Spinal cord (tissue), 10 donors: Measurements from ENCODE around the gene USP22. TPM values are rescaled to one million over a fixed set of nuclear protein-coding genes. Genes with fewer than 3 reads are reported as not detected.

Experiments used
- DNase-seq, 6 donors: peaks; one replicate each; pipeline versions ENCODE4 v3.0.0 to v3.0.0-alpha.2; 2013 to 2015; ENCODE audit warnings: low spot score in 6 of 6, low read depth in 4 of 6
- H3K27ac ChIP-seq: one replicate; pipeline ENCODE4 v1.5.1; 2013; ENCODE audit warnings: low read depth, low read length, control low read depth
- H3K27me3 ChIP-seq: one replicate; pipeline ENCODE4 v1.6.1; 2013; ENCODE audit warnings: low read length; ENCODE audit not compliant: control insufficient read depth, insufficient read depth
- H3K36me3 ChIP-seq: one replicate; pipeline ENCODE4 v1.6.1; 2013; ENCODE audit warnings: low read length; ENCODE audit not compliant: control insufficient read depth, insufficient read depth
- H3K4me1 ChIP-seq: one replicate; pipeline ENCODE4 v1.6.1; 2013; ENCODE audit warnings: low read length; ENCODE audit not compliant: control insufficient read depth, insufficient read depth
- H3K4me3 ChIP-seq: one replicate; pipeline ENCODE4 v1.5.1; 2013; ENCODE audit warnings: low read depth, low read length, control low read depth
- H3K9me3 ChIP-seq: one replicate; pipeline ENCODE4 v1.6.1; 2013; ENCODE audit warnings: low read length; ENCODE audit not compliant: control insufficient read depth, insufficient read depth
- WGBS: methylation state at CpG from one replicate; pipeline ENCODE4 v1.1.5; 2013; ENCODE audit warnings: missing lambda C conversion rate; ENCODE audit not compliant: insufficient coverage; 5-methylcytosine and 5-hydroxymethylcytosine counted together
- polyA plus RNA-seq, 2 donors: library from polyadenylated mRNA; unstranded; fragments of 120-200 nt; gene quantifications; one replicate each; pipeline ENCODE4 v1.2.1, GENCODE V29; 2013; ENCODE audit not compliant: insufficient read length in 2 of 2
- total RNA-seq, 2 donors: library from RNA; depleted of rRNA in 1 of 2; stranded (reverse); fragments of 120-200 nt in 1 of 2; fragments of >200 nt in 1 of 2; gene quantifications; one replicate each; pipeline versions ENCODE4 v1.2.3 to v1.2.4, GENCODE V29; 2013 to 2014
- donor health status: healthy.

The USP22 gene
- total and polyA plus RNA-seq, 4 donors = 192 to 331 (median 279) TPM

DNA sequence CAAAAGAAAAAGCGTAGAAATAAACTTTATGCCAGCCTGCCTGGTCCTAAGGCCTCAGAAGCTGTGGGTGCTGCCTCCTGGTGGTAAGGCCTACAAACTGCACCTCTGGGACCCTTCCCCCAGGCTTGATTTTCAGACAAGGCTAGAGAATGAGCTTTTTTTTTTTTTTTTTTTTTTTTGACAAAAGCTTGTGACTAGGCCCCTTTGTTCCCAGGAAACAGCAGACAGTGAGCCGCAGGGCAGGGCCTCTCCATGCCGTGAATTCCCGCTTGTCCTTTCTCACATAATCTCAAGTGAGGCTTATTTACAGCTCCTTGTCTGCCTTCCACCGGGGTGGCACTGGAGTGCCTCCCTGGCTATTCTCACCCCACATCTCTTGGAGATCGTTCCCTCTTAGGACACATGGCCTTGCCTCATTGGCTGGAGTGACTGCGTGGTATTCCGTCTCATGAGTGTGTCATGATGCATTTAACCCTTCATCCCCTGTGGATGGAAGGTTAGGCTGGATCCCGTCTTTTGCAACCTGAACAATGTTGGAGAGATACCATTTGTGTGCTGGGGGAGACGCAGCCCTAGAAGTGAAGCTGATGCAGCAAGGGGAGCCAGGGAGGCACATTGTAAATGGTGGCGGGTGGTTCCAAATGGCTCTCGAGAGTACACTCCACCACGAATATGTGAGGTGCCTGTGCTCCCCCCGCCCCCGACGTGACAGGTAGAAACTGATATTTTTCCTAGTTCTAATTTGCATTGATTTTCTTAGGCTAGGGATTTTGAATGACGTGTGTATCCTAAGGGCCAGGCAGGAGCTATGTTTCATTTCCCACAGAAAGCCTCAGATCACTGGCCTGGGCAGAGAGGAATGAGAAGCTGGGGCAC, 49.6 kb downstream of the USP22 start:
- Histone ChIP-seq H3K27me3 (no peaks in the 10 kb centered on the region), H3K27ac (peak overlapping the region; percentile 80), H3K9me3 (no peaks in the 10 kb centered on the region), H3K36me3 (peaks cover 30% of the 10 kb centered on the region), H3K4me1 (peaks cover 26% of the 10 kb centered on the region), H3K4me3 (no peak overlapping the region)
- peak in 5 of 6 donors; percentile 64 to 95 (median 76) for DNase-seq
- WGBS = 33% methylated on average over 10 of the region's 17 CpGs

DNA sequence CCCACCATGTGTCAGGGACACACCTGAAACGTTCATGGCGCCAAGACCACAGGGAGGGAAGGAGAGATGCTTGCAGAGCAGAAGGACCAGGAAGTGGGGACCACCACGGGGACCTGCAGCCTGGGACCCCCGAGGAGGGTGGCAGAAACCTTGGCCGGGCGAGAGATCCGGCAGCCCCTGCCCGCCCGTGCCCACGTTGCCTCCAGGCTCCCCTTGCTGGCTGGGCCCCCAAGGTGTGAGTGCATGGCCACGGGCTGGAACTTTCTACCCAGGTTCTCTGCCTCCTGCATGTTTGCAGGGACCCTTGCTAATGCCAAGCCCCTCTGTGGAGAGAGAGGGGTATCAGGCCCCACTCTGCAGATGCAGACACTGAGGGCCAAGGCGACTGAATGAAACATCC, 50.4 kb downstream of the USP22 start:
- Histone ChIP-seq H3K27ac (no peak overlapping the region), H3K36me3 (peaks cover 22% of the 10 kb centered on the region), H3K9me3 (no peaks in the 10 kb centered on the region), H3K27me3 (no peaks in the 10 kb centered on the region), H3K4me1 (peaks cover 18% of the 10 kb centered on the region), H3K4me3 (no peak overlapping the region)
- no peak for DNase-seq
- WGBS = 82% methylated on average over 11 of the region's 12 CpGs

DNA sequence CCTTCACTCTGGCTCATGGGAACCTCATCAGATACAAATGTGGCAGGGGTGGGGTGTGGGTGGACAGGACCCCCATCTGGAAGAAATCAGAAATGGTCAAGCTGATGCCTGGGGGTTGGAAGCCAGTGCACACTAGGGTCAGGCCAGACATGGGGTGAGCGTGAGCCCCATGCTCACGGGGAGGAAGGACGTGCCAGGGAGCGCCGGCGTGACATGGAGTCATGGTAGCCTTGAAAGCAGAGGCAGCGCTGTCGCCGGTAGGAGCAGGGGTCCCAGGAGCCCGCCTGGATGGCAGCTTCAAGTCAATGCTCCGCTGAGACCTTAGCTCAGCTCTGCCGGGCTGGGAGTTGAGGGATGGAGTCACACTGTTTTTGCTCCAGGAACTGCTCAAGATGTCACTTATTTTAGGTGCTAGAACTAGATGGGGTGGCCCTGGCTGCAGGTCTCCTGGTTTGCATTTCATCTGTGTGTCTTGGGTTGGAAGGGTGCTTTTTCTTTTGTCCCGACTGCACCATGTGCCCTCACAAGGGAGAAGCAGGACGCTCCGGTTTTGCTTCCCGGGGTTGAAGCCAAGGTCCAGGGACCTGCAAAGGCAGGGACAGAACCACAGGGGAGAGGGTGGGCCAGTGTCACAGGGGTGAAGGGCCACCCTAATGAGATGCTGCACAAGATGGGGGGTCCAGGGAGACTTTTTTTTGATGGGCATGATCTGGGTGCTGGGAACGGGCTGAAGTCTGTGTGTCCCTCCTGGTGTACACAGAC, 51.4 kb downstream of the USP22 start:
- no peak overlapping the region for H3K27ac ChIP-seq
- H3K9me3 ChIP-seq = no peaks in the 10 kb centered on the region
- DNase-seq = no peak
- 86% methylated on average over 16 of the region's 17 CpGs for WGBS
- H3K27me3 ChIP-seq = no peaks in the 10 kb centered on the region
- H3K4me3 ChIP-seq = no peak overlapping the region
- H3K36me3 ChIP-seq = peaks cover 12% of the 10 kb centered on the region
- H3K4me1 ChIP-seq = peaks cover 14% of the 10 kb centered on the region

DNA sequence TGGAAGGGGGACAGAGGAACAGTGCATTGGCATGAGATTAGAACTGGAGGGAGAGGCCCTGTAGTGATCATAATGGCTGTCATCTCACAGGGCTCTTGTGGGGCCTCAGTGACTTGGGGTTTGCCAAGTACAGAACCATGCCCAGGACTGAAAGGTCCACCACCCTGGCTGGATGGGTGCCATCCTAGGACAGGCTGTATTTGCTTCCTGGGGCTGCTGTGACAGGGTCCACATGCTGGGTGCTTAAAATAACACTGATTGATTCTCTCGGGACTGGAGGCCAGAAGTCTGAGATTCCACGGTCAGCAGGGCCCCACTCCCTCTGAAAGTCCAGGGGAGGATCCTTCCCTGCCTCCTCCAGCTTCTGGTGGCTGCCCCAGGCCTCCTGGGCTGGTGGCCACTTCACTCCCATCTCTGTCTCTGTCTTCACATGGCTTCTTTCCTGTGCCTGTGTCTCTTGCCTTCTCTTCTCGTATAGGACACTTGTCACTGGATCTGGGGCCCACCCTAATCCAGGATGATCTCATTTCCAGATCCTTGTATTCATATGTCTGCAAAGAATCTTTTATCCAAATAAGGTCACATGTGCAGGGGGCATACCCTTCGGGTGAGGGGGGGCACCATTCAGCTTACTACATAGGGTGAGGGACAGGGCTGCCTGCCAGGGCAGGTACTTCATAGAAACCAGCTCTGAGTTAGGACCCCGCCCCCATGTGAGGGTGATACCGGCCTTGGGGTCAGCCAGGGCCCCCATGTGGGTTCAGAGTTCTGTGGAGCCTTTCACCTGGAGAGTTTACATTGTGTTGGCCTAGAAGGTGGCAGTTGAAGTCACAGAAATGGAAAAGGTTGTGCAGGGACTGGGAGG, 52.6 kb downstream of the USP22 start:
- no peak overlapping the region for H3K4me3 ChIP-seq

DNA sequence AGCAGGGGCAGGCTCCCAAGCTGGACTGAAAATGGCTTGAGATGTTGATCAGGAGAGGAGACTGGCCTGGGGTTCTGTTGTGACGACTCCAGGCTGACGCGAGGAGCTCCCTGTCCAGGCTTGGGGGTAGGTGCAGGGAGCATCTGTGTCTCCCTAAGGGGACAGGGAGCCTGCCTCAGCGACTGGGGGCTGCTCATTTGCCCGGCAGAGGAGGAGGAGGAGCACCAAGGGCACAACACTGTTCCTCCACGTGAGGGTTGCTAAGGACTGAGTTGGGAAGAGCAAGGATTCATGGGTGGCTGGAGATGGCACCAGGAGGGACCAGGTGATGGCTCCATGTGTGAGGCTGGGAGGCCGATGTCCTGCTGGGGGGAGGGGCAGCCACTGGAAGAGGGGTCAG, 53.3 kb downstream of the USP22 start:
- WGBS = 75% methylated on average over 7 of the region's 7 CpGs
- Histone ChIP-seq H3K36me3 (peaks cover 6% of the 10 kb centered on the region), H3K27ac (no peak overlapping the region), H3K9me3 (no peaks in the 10 kb centered on the region), H3K27me3 (no peaks in the 10 kb centered on the region), H3K4me1 (peaks cover 14% of the 10 kb centered on the region), H3K4me3 (no peak overlapping the region)
- no peak for DNase-seq

More for the DNA sequence above, 52.6 kb downstream of the USP22 start:
- no peaks in the 10 kb centered on the region for H3K27me3 ChIP-seq
- DNase-seq = no peak
- peaks cover 14% of the 10 kb centered on the region for H3K4me1 ChIP-seq
- H3K27ac ChIP-seq = no peak overlapping the region
- WGBS = 87% methylated on average over 6 of the region's 6 CpGs
- H3K36me3 ChIP-seq = peaks cover 6% of the 10 kb centered on the region
- H3K9me3 ChIP-seq = no peaks in the 10 kb centered on the region

DNA sequence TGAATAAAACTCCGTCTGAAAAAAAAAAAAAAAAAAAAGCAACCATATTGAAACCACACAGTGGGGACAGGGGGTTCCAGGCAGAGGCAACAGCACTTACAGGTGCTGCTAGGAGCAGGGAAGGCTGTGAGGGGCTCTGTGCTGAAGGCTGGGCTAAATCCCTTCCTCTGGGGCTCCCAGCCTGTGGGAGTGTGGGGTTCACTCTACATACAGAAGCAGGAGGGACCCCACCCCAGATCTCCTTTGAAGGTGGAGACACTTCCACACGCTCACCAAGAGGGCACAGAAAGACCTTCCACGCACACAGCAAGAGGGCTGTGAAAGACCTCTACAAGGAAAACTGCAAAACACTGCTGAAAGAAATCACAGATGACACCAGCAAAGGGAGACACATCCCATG, 53.9 kb downstream of the USP22 start:
- Histone ChIP-seq H3K27me3 (no peaks in the 10 kb centered on the region), H3K36me3 (no peaks in the 10 kb centered on the region), H3K9me3 (no peaks in the 10 kb centered on the region), H3K4me3 (no peak overlapping the region), H3K4me1 (peaks cover 14% of the 10 kb centered on the region), H3K27ac (no peak overlapping the region)
- WGBS = 80% methylated on average over 1 of the region's 3 CpGs
- DNase-seq = no peak

DNA sequence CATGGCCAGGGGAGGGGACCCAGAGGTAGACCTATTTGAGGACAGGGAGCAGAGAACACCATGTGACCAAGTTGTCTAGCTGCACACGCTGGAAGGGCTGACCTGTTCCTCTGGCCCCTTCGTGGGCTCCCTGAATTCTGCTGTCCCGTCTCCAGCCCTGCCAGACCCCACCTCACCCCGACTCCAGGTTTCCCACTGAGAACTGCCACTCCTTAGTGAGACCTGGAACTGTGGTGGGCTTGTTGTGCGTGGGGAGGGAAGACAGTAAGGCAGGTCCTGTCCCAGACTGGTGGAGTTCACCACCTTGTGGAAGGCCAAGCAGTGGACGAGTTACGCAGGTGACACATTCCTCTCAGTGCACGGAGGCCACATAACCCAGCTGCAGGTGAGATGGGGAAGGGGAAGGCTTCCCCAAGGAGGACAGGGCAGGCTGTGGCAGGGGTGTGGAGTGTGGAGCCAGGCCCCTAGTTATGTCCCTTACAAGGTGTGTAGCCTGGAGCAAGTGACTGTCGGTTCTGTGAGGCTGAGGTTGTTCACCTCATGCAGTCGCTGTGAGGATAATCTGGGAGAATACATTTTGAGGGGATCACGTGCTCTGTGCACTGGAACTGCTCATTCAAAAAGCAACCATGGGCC, 54.7 kb downstream of the USP22 start:
- Histone ChIP-seq H3K4me1 (peaks cover 9% of the 10 kb centered on the region), H3K27me3 (no peaks in the 10 kb centered on the region), H3K27ac (no peak overlapping the region), H3K9me3 (no peaks in the 10 kb centered on the region), H3K36me3 (no peaks in the 10 kb centered on the region), H3K4me3 (no peak overlapping the region)
- WGBS = 92% methylated on average over 9 of the region's 11 CpGs
- no peak for DNase-seq

DNA sequence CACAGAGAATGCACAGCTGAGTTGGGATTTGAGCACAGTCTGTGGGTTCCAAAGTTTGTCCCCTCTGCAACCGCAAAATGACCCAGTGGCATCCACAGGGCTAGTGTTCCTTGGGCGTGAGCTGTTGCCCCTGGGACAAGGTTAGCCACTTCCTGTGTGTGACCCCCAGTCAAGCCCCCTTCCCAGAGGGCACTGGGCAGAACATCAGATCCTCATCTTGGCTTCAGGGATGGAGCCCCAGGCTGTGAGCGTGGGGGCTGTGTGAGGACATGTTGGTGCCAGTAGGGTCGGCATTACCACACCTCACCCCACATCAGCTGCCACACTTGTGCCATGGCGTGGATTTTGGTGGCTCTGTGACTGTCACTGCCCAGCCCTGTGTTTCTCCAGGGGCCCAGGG, 55.3 kb downstream of the USP22 start:
- H3K27ac ChIP-seq = no peak overlapping the region
- no peak overlapping the region for H3K4me3 ChIP-seq
- no peak for DNase-seq
- H3K9me3 ChIP-seq = no peaks in the 10 kb centered on the region
- H3K4me1 ChIP-seq = peaks cover 3% of the 10 kb centered on the region
- H3K36me3 ChIP-seq = no peaks in the 10 kb centered on the region
- no peaks in the 10 kb centered on the region for H3K27me3 ChIP-seq
- WGBS = 88% methylated on average over 2 of the region's 5 CpGs
